Measurements from ENCODE around the gene CSH2.
"Not testable (repeated sequence)": the region's sequence is repeated elsewhere in the genome, so short reads cannot be mapped to it uniquely, and the experiment has no call there.

- not testable (repeated sequence) for TF ChIP-seq CTCF, POLR2A (IDR thresholded peaks at IDR 0.05)
Observed at GRCh38 chr17:63843387-63843888, 30.0 kb downstream of the CSH2 start.

Measured in thyroid gland (tissue), 4 donors.